Motor neuron (in vitro differentiated cells): ENCODE data around the gene MX2. TPM values are rescaled to one million over a fixed set of nuclear protein-coding genes. Genes with fewer than 3 reads are reported as not detected.

Experiments used
- ATAC-seq, 8 experiments: fragments of 200-7000 bp; cut with Tn5 transposase; replicated peaks in 6 of 8; 2 replicates each; pipeline ENCODE4 v1.8.0; 2021; ENCODE audit warnings: mild to moderate bottlenecking in 8 of 8, moderate library complexity in 8 of 8
- H3K27ac ChIP-seq, 2 donors: fragments of 250-450 bp; sonication (Bioruptor Pico); 2 replicates each; pipeline ENCODE4 v1.9.0; 2021; ENCODE audit warnings: antibody characterized with exemption in 2 of 2, mild to moderate bottlenecking in 2 of 2, moderate library complexity in 1 of 2
- H3K4me1 ChIP-seq, 2 donors: fragments of 250-450 bp; sonication (Bioruptor Pico); replicated peaks in 1 of 2; 2 replicates each; pipeline ENCODE4 v1.6.1; 2021; ENCODE audit warnings: antibody characterized with exemption in 2 of 2, mild to moderate bottlenecking in 2 of 2, moderate library complexity in 1 of 2
- H3K4me3 ChIP-seq, 5 donors: fragments of 250-450 bp; sonication (Bioruptor Pico); 2 replicates each; pipeline ENCODE4 v1.9.0; 2021; ENCODE audit warnings: antibody characterized with exemption in 5 of 5, mild to moderate bottlenecking in 5 of 5, moderate library complexity in 4 of 5
- WGBS, 10 experiments: fragments of 450-650 bp; shearing (Covaris generic); methylation state at CpG; one replicate each; pipeline ENCODE4 v1.0.0; 2022; 5-methylcytosine and 5-hydroxymethylcytosine counted together
- in situ Hi-C, 9 experiments: fragments of 400-800 bp; cut with MboI; loops; one replicate each; pipeline ENCODE4 v1.15.0; 2021; ENCODE audit warnings: low sequenced_read_pairs in 9 of 9, low pct_unique_long_range_greater_than_20kb in 2 of 9; ENCODE audit not compliant: unreplicated experiment in 9 of 9
- total RNA-seq, 8 experiments: library from RNA; unstranded; fragments of 300-600 nt; gene quantifications; 2 replicates each; pipeline versions ENCODE4 v1.2.3 to v1.2.4, GENCODE V29; 2022

Gene MX2
- total RNA-seq, 8 experiments from 2014 or later, result 0.16 to 10.1 (median 1.3) TPM

DNA sequence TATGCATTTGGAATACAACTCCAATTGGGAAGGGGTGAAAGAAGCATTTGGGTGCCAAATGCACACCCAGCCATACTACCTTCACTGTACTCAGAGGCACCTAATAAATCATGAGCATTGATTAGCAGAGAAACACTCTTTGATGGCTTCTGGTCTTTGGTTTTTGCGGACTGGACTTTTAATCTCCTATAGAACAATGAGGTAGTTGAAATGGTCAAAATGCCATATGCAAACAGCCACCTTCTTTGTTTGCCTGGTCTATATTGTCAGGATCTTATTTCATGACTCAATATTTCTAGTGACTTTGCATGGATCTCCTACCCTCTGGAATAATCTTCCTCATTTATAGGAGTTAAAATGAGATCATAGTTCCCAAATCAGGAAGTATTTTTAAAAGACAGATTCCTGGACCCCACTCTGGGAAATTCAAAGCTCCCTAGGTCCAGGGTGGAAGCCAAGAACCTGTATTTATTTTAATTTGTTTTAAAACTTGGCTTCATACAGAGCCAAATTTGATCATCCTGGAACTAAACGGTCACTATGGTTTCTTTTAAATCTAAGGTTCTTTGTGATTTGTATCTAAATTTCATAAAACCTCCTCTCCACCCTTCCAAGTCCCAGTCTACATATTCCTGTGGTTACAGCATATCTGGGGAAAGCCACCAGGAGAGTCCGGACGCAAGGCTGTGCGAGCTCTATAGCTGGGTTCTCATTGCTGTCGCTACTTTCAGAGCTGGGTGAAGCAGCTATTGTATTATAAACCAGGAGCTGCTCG is 36.5 kb upstream of the MX2 start:
- in situ Hi-C loops, result no loop called here
- ATAC-seq, result no peak
- Histone ChIP-seq H3K27ac (no peak overlapping the region), H3K4me1 (no peaks in the 10 kb centered on the region), H3K4me3 (no peak overlapping the region)
- WGBS, 10 experiments, result 25 to 96% (median 84%) methylated on average over 2 to 7 of the region's 7 CpGs; no CpG with 5 or more reads in 1 of the 10 experiments

DNA sequence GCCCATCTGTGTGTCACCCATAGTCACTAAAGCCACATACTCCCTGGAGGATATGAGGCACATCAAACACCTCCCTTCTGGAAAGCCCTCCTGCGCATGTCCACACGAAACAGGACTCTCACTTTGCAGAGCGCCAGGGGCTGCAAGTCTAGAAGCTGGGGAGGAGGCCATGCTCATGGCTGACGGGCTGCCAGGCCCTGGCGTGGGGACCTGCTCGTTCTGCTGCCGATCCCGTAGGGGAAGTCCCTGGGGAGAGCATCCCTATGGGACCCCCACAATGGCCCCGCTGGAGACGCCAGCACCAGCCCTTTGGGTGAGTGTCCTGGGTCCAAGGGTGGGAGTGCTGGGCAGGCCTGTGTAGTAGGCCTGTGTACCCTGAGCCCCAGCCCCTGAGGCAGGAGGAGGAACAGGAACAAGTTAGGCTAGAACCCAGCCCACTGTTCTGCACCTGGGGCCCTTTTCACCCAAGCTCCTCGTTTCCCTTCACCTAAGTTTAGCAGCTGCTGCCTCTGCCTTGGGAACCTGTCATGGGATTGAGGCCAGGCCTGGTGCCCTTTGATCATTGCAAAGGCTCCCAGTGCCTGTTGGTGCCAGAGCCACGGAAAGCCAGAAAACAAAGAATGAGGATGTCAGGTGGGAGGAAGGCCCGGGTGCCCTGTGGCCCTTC is 35.3 kb upstream of the MX2 start:
- WGBS, 10 experiments, result 33 to 96% (median 73%) methylated on average over 2 to 8 of the region's 13 CpGs; no CpG with 5 or more reads in 5 of the 10 experiments
- no peaks in the 10 kb centered on the region for H3K4me1 ChIP-seq
- in situ Hi-C loops, result no loop called here
- H3K4me3 ChIP-seq, result no peak overlapping the region
- no peak for ATAC-seq
- no peak overlapping the region for H3K27ac ChIP-seq

DNA sequence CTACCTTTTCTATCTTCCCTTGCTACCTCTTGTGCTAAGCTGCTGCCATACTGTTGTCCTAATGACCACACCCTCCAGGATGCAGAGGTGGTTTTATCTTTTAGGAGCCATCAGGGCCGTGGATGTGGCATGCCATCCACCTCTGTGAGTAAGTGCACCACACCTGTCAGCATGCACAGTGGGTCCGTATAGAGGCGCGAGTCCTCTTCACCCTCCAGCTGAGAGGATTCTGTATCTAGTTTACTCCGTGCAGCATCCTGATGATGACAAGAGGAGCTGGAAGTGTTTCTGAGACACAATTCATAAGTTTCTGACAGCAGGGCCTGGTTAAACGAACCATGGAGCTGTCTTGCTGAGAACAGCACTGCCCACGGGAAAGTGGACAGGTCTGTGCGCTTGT is 34.1 kb upstream of the MX2 start:
- 0 to 85% (median 78%) methylated on average over 1 to 5 of the region's 8 CpGs; no CpG with 5 or more reads in 3 of the 10 experiments for WGBS, 10 experiments
- Histone ChIP-seq H3K4me3 (no peak overlapping the region), H3K4me1 (no peaks in the 10 kb centered on the region), H3K27ac (no peak overlapping the region)
- no peak for ATAC-seq
- in situ Hi-C loops, result no loop called here

DNA sequence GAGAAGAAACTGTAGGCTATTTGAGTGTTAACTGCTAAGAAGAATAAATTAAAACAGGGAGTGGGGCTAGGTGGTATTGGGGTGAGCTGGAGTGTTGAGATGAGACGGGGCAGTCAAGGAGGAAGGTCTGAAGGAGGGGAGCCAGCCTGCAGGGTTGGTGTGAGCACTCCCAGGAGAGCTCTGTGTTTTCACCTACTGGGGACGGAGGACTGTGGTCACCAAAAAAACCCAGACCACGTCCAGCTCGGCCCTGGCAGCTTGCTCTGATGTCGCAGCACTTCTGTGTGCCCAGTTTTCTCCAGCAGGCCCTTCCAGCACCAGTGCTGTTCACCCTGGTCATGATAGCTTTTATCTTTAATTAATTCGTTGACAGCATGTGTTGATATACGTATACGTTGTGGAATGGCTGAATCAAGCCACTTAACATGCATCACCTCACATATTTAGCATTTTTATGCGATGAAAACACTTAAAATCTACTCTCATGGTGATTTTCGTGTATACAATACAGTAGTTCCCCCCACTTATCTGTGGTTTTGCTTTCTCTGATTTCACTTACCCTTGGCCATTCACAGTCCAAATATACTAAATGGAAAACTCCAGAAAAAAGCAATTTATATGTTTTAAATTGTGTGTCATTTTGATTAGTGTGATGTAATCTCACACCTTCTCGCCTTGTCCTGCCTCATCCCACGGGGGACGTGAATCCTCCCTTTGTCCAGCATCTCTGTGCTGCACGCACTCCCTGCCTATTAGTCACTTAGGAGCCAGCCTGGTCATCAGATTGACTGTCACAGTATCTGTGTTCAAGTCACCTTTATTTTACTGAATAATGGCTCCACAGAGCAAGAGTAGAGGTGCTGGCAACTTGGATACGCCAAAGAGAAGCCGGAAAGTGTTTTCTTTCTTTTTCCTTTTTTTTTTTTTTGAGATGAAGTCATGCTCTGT is 32.9 kb upstream of the MX2 start:
- ATAC-seq, result peak in 5 of 8 experiments; percentile 59 to 80 (median 71)
- no peak overlapping the region for H3K27ac ChIP-seq
- in situ Hi-C loops, result no loop called here
- H3K4me1 ChIP-seq, result no peaks in the 10 kb centered on the region
- H3K4me3 ChIP-seq, result no peak overlapping the region
- WGBS, 10 experiments, result 43 to 92% (median 60%) methylated on average over 2 to 13 of the region's 16 CpGs; no CpG with 5 or more reads in 1 of the 10 experiments

DNA sequence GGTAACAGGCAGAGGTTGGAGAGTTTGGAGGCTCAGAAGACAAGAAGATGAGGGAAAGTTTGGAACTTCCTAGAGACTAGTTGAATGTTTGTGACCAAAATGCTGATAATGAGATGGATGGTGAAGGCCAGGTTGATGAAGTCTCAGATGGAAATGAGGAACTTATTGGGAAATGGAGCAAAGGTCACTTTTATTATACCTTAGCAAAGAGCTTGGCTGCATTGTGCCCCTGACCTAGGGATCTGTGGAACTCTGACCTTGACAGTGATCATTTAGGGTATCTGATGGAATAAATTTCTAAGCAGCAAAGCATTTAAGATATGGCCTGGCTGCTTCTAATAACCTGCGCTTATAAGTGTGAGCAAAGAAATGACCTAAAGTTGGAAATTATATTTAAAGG is 28.1 kb upstream of the MX2 start:
- 43 to 100% (median 72%) methylated on average over 1 of the region's 1 CpG; no CpG with 5 or more reads in 2 of the 10 experiments for WGBS, 10 experiments
- H3K4me3 ChIP-seq, result no peak overlapping the region

DNA sequence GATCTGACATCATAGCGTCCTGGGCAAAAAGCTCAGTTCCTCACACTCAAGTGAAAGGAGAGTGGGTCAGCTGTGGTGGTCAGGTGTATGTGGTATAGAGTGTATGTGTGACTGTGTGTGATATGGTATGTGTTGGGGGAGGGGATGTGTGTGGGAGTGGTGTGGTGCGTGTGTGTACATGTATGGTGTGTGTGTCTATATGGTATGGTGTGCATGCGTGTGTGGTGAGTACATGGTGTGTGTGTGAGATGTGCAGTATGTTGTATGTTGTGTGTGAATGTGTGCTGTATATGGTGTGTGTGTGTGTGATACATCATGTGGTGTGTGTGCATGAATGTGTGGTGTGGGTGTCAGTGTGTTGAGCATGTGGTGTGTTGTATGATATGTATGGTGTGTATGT is 24.3 kb upstream of the MX2 start:
- in situ Hi-C loops, result no loop called here
- WGBS, 10 experiments, result 50 to 100% (median 93%) methylated on average over 1 to 2 of the region's 3 CpGs; no CpG with 5 or more reads in 5 of the 10 experiments
- H3K4me3 ChIP-seq, result no peak overlapping the region
- H3K27ac ChIP-seq, result no peak overlapping the region
- H3K4me1 ChIP-seq, result peaks cover 0 to 9% of the 10 kb centered on the region in 2 donors
- no peak for ATAC-seq

More for the DNA sequence above, 28.1 kb upstream of the MX2 start:
- H3K27ac ChIP-seq, result no peak overlapping the region
- in situ Hi-C loops, result no loop called here
- no peak for ATAC-seq
- peaks cover 0 to 9% of the 10 kb centered on the region in 2 donors for H3K4me1 ChIP-seq

DNA sequence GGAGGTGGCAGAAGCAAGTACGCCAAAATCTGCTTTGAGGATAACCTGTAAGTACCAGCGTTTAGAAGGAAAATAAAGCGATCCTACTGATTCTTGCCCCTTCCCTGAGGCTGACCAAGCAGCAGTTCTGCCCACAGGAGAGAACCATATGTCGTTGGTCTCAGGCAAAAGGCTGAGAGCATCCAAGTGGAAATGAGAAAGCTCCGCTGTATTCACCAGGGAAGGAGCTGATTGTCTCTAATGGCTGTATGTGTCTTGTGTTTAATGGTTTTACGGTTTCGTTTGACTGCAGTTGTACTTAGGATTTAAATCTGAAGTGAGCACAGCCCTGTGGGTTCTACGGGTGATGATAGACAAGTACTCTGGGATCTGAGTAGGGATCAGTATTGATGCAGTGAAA is 23.4 kb upstream of the MX2 start:
- in situ Hi-C loops, result no loop called here
- Histone ChIP-seq H3K4me3 (no peak overlapping the region), H3K27ac (no peak overlapping the region), H3K4me1 (peaks cover 0 to 9% of the 10 kb centered on the region in 2 donors)
- WGBS, 10 experiments, result 20 to 68% (median 40%) methylated on average over 3 to 5 of the region's 8 CpGs; no CpG with 5 or more reads in 5 of the 10 experiments
- ATAC-seq, result peak in 3 of 8 experiments; percentile 44 to 64 (median 55)

DNA sequence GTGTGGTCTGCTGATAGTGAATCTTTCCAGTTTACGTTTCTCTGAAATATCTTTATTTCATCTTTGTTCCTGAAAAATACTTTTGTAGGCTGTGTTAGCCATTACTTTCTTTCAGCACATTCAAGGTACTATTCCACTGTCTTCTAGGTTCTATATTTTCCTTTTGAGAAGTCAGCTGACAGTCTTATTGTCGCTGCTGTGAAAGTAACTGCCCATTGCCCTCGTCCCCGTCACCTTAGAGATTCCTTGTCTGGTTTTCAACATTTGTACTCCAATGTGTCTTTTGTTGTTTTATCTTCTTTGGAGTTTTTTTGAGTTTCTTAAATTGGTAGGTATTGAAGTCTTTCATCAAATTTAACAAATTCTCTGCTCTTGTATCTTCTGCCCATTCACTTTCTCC is 19.8 kb upstream of the MX2 start:
- WGBS, 10 experiments, result 49 to 100% (median 84%) methylated on average over 2 to 4 of the region's 4 CpGs
- no peak for ATAC-seq
- in situ Hi-C loops, result no loop called here
- H3K4me1 ChIP-seq, result peaks cover 0 to 9% of the 10 kb centered on the region in 2 donors
- no peak overlapping the region for H3K27ac ChIP-seq
- H3K4me3 ChIP-seq, result no peak overlapping the region

DNA sequence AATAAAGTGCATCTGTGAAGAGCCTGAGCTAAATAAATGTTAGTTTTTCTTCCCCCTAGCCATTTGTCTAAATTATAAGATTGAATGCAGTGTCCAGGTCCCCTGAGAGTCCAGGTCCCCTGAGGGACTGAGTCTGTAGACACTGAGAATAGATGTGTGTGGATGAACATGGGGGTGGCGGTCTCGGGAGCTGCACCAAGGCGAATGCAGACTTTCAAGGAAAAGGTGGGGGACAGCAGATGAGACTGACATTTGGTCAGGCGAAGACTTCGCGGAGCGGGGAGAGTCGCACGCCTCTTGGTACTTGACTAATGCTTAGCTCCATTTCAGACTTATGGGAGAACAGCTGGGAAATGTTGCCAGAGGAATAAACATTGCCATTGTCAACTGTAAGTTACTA is 17.7 kb upstream of the MX2 start:
- Histone ChIP-seq H3K27ac (no peak overlapping the region), H3K4me3 (no peak overlapping the region), H3K4me1 (no peaks in the 10 kb centered on the region)
- no peak for ATAC-seq
- in situ Hi-C loops, result no loop called here
- WGBS, 10 experiments, result 10 to 100% (median 91%) methylated on average over 1 to 9 of the region's 9 CpGs; no CpG with 5 or more reads in 4 of the 10 experiments

DNA sequence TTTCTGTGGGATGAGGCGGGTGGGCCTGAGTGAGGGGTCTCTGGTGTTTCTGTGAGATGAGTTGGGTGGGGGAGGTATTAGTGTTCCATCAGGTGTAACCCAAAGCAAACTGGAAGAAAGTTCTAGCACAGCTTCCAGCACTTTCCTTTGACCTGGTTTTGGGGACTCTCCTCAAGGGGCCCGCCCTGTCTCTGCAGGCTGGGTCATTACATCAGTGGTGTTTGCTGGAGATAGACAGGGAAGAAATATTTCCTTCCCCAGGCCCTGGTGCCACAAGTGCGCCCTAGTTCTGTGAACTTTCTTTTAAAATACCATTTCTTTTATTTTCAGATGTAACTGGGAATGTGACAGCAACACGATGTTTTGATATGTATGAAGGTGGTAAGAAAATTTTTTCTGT is 16.5 kb upstream of the MX2 start:
- no peak for ATAC-seq
- H3K27ac ChIP-seq, result no peak overlapping the region
- no peak overlapping the region for H3K4me3 ChIP-seq
- H3K4me1 ChIP-seq, result no peaks in the 10 kb centered on the region
- in situ Hi-C loops, result no loop called here
- WGBS, 10 experiments, result 42 to 100% (median 90%) methylated on average over 1 to 3 of the region's 4 CpGs; no CpG with 5 or more reads in 2 of the 10 experiments

DNA sequence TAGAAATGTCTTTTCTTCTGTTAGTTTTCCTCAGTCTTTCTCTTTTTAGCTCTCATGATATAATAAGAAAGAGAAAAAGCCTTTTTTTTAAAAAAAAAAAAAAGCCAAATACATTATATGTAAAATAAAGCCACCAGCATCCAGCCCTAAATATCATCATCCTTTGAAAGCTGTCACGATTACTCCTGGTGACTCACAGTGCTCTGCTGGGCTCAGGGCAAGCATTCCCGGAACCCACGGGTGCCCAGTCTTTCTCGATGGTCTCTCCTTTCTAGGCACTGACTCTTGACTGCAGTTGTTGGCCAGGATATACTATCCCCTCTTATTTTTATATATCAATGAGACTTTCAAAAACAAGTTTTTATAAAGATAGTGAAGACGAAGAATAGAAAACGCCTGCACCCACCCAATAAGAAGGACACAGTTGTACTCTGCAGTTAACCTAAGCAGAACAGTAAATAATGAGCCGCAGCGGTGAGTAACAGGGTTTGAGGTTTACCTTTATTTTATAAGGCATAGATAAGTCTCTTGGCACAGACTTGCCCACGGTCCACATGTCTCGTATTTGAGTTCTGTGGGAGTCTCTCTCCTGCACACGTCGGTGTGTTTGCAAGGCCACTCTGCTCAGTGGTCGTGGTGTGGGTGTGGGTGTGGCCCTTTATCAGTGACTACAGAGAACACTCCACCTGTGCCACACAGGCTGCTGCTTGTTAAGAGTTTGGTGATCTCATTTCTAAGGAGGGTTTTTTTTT is 15.7 kb upstream of the MX2 start:
- ATAC-seq, result no peak
- in situ Hi-C loops, result no loop called here
- WGBS, 10 experiments, result 10 to 100% (median 75%) methylated on average over 2 to 8 of the region's 13 CpGs

DNA sequence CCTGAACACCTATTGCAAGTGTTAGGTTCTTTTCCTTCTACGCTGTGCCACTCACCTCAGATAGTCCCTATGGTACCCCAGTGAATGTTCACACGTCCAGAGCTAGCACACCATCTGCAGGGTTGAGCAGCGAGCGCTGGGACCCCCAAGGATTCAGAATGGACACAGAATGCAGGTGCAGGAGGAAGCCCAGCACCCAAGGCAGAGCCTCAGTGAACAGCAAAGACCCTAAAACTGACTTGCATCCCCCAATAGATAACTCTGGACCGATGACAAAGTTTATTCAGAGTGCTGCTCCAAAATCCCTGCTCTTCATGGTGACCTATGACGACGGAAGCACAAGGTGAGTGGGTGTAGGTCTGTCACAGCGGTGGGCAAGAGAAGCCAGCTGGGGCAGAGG is 15.1 kb upstream of the MX2 start:
- no peak overlapping the region for H3K27ac ChIP-seq
- no peak for ATAC-seq
- in situ Hi-C loops, result no loop called here
- H3K4me3 ChIP-seq, result no peak overlapping the region
- 0 to 100% (median 72%) methylated on average over 1 to 8 of the region's 8 CpGs; no CpG with 5 or more reads in 1 of the 10 experiments for WGBS, 10 experiments
- no peaks in the 10 kb centered on the region for H3K4me1 ChIP-seq

More for the DNA sequence above, 15.7 kb upstream of the MX2 start:
- Histone ChIP-seq H3K4me3 (no peak overlapping the region), H3K4me1 (no peaks in the 10 kb centered on the region), H3K27ac (no peak overlapping the region)
